ENCODE data around the gene L3MBTL3.
"Not testable (repeated sequence)": the region's sequence is repeated elsewhere in the genome, so short reads cannot be mapped to it uniquely, and the experiment has no call there.

The L3MBTL3 gene

GRCh38 chr6:130070792-130071191 lies 52.4 kb downstream of the L3MBTL3 start:
- in situ Hi-C loops (cut with MboI; ENCODE audit: low sequenced_read_pairs) = no loop called here

GRCh38 chr6:130075879-130076460 lies 57.6 kb downstream of the L3MBTL3 start:
- in situ Hi-C loops (cut with MboI; ENCODE audit: low sequenced_read_pairs) = no loop called here

GRCh38 chr6:130076512-130076911 lies 58.1 kb downstream of the L3MBTL3 start:
- in situ Hi-C loops (cut with MboI; ENCODE audit: low sequenced_read_pairs) = no loop called here

GRCh38 chr6:130090796-130091195 lies 72.4 kb downstream of the L3MBTL3 start:
- in situ Hi-C loops (cut with MboI; ENCODE audit: low sequenced_read_pairs) = no loop called here

GRCh38 chr6:130093546-130093945 lies 75.2 kb downstream of the L3MBTL3 start:
- in situ Hi-C loops (cut with MboI; ENCODE audit: low sequenced_read_pairs) = no loop called here

- in situ Hi-C loops (cut with MboI; ENCODE audit: low sequenced_read_pairs) = no loop called here
Measured at GRCh38 chr6:130098317-130098716, 79.9 kb downstream of the L3MBTL3 start.

- in situ Hi-C loops (cut with MboI; ENCODE audit: low sequenced_read_pairs) = no loop called here
Measured at GRCh38 chr6:130099119-130099518, 80.7 kb downstream of the L3MBTL3 start.

GRCh38 chr6:130105996-130106704 lies 87.8 kb downstream of the L3MBTL3 start:
- in situ Hi-C loops (cut with MboI; ENCODE audit: low sequenced_read_pairs) = no loop called here

GRCh38 chr6:130107710-130108109 lies 89.3 kb downstream of the L3MBTL3 start:
- in situ Hi-C loops (cut with MboI; ENCODE audit: low sequenced_read_pairs) = no loop called here

GRCh38 chr6:130111031-130111430 lies 92.7 kb downstream of the L3MBTL3 start:
- in situ Hi-C loops (cut with MboI; ENCODE audit: low sequenced_read_pairs) = no loop called here

- in situ Hi-C loops (cut with MboI; ENCODE audit: low sequenced_read_pairs) = no loop called here
Measured at GRCh38 chr6:130113201-130113710, 94.9 kb downstream of the L3MBTL3 start.

GRCh38 chr6:130115036-130115435 lies 96.7 kb downstream of the L3MBTL3 start:
- in situ Hi-C loops (cut with MboI; ENCODE audit: low sequenced_read_pairs) = no loop called here

GRCh38 chr6:130116273-130116672 lies 97.9 kb downstream of the L3MBTL3 start:
- in situ Hi-C loops (cut with MboI; ENCODE audit: low sequenced_read_pairs) = no loop called here

GRCh38 chr6:130117187-130117701 lies 98.9 kb downstream of the L3MBTL3 start:
- in situ Hi-C loops (cut with MboI; ENCODE audit: low sequenced_read_pairs) = not testable (repeated sequence)

GRCh38 chr6:130118236-130118635 lies 99.9 kb downstream of the L3MBTL3 start:
- in situ Hi-C loops (cut with MboI; ENCODE audit: low sequenced_read_pairs) = no loop called here

- in situ Hi-C loops (cut with MboI; ENCODE audit: low sequenced_read_pairs) = no loop called here
Measured at GRCh38 chr6:130119211-130119610, 100.8 kb downstream of the L3MBTL3 start.

GRCh38 chr6:130120731-130121130 lies 102.3 kb downstream of the L3MBTL3 start:
- in situ Hi-C loops (cut with MboI; ENCODE audit: low sequenced_read_pairs) = no loop called here

- in situ Hi-C loops (cut with MboI; ENCODE audit: low sequenced_read_pairs) = no loop called here
Measured at GRCh38 chr6:130122243-130122642, 103.9 kb downstream of the L3MBTL3 start.

- in situ Hi-C loops (cut with MboI; ENCODE audit: low sequenced_read_pairs) = no loop called here
Measured at GRCh38 chr6:130127195-130127594, 108.8 kb downstream of the L3MBTL3 start.

GRCh38 chr6:130128326-130128725 lies 109.9 kb downstream of the L3MBTL3 start:
- in situ Hi-C loops (cut with MboI; ENCODE audit: low sequenced_read_pairs) = no loop called here

- in situ Hi-C loops (cut with MboI; ENCODE audit: low sequenced_read_pairs) = no loop called here
Measured at GRCh38 chr6:130129762-130130246, 111.4 kb downstream of the L3MBTL3 start.

GRCh38 chr6:130132286-130132701 lies 113.9 kb downstream of the L3MBTL3 start:
- in situ Hi-C loops (cut with MboI; ENCODE audit: low sequenced_read_pairs) = no loop called here
